Gastrocnemius medialis (tissue), 4 donors: Measurements from ENCODE around the gene SREBF1.

ENCODE experiments used
- POLR2A ChIP-seq, 2 donors: fragments of 450-650 bp; IDR thresholded peaks; one replicate each; pipeline ENCODE4 v1.6.1; 2017; ENCODE audit warnings: antibody characterized with exemption in 2 of 2, mild to moderate bottlenecking in 2 of 2, moderate library complexity in 2 of 2
- TF ChIP-seq, protein P1 (sequence below), 5 experiments: fragments of 450-650 bp in 3 of 5; fragments of 200-600 bp in 2 of 5; sonication (generic) in 2 of 5; IDR thresholded peaks in 4 of 5; conservative IDR thresholded peaks in 1 of 5; 1 replicate in 4 of 5; 2 replicates in 1 of 5; pipeline ENCODE4 v1.5.1; 2016 to 2019; ENCODE audit warnings: antibody characterized with exemption in 5 of 5, mild to moderate bottlenecking in 3 of 5, moderate library complexity in 3 of 5

DNA sequence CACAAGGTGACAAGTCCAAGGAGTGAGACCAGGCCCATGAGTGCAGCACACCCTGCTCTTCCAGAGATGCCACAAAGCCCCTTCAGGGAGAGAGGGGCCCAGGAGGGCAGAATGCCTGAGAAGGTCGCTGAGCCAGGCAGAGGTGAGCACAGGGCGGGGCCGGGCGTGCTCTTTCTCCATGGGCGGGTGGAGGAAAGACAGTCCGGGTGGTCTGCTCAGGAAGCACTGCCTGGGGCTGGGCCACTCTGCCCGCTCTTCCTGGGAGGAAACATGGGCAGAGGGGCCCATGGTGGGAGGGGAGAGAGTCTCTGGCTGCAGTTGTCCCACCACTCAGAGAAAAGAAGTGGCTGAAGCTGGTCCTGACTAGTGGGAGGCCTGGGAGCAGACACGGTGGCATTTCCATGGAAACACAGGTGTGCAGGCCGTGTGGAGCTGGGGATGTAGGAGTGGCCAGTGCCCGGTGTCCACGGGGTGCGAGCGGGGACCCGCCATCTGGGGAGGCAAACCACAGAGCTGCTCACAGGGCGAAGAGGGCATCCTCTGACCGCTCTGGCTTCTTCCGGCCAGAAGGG, 10.4 kb upstream of the SREBF1 start:
- no peak for TF ChIP-seq POLR2A (IDR thresholded peaks at IDR 0.05)
- TF ChIP-seq, protein P1, sequence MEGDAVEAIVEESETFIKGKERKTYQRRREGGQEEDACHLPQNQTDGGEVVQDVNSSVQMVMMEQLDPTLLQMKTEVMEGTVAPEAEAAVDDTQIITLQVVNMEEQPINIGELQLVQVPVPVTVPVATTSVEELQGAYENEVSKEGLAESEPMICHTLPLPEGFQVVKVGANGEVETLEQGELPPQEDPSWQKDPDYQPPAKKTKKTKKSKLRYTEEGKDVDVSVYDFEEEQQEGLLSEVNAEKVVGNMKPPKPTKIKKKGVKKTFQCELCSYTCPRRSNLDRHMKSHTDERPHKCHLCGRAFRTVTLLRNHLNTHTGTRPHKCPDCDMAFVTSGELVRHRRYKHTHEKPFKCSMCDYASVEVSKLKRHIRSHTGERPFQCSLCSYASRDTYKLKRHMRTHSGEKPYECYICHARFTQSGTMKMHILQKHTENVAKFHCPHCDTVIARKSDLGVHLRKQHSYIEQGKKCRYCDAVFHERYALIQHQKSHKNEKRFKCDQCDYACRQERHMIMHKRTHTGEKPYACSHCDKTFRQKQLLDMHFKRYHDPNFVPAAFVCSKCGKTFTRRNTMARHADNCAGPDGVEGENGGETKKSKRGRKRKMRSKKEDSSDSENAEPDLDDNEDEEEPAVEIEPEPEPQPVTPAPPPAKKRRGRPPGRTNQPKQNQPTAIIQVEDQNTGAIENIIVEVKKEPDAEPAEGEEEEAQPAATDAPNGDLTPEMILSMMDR (IDR thresholded peaks at IDR 0.05 in 4 of 5, conservative IDR thresholded peaks at IDR 0.05 in 1 of 5), result no peak
